Panc1 (cell line): ENCODE data around the gene PLPP1. TPM values are rescaled to one million over a fixed set of nuclear protein-coding genes. Genes with fewer than 3 reads are reported as not detected.

Experiments
- ATAC-seq: fragments of 200-7000 bp; cut with Tn5 transposase; 2 replicates; pipeline ENCODE4 v1.9.1; 2020; ENCODE audit warnings: mild to moderate bottlenecking, moderate library complexity
- BruUV-seq: library from RNA; stranded (reverse); fragments of 400-500 nt; replicated peaks from 2 replicates; lab custom pipeline; 2021; lab: Mats Ljungman, UMichigan
- CTCF ChIA-PET: fragments of 300-600 bp; sonication (Branson Sonifier 250); formaldehyde crosslinking; loops from one replicate; lab custom pipeline; 2022; ENCODE audit warnings: antibody characterized with exemption; lab: Charles Lee
- POLR2A ChIA-PET: fragments of 300-600 bp; sonication (Branson Sonifier 250); formaldehyde crosslinking; loops from one replicate; lab custom pipeline; 2022; ENCODE audit warnings: antibody characterized with exemption; lab: Charles Lee
- DNase-seq: peaks from one replicate; pipeline ENCODE4 v3.0.0-alpha.2; 2010; ENCODE audit warnings: low read depth, low spot score
- H3K27ac ChIP-seq: 2 replicates; pipeline ENCODE4 v1.5.1; 2011; ENCODE audit warnings: mild to moderate bottlenecking, low read length, inconsistent platforms
- H3K27me3 ChIP-seq: fragments of 200-500 bp; sonication (Bioruptor generic); 2 replicates; pipeline ENCODE4 v1.6.0; 2014; ENCODE audit warnings: low read length, inconsistent platforms; ENCODE audit not compliant: control insufficient read depth, insufficient read depth
- H3K36me3 ChIP-seq: fragments of 200-500 bp; sonication (Bioruptor generic); 2 replicates; pipeline ENCODE4 v1.5.1; 2014; ENCODE audit warnings: inconsistent platforms, mild to moderate bottlenecking, low read length, moderate library complexity; ENCODE audit not compliant: control insufficient read depth, insufficient read depth
- H3K4me1 ChIP-seq: 2 replicates; pipeline ENCODE4 v1.5.1; 2011; ENCODE audit warnings: inconsistent platforms, mild to moderate bottlenecking, low read length, moderate library complexity; ENCODE audit not compliant: control insufficient read depth, insufficient read depth
- H3K4me3 ChIP-seq, 2 experiments: 2 replicates each; pipeline ENCODE4 v1.5.1; 2011 to 2012; ENCODE audit warnings: low read depth in 2 of 2, low read length in 2 of 2, mild to moderate bottlenecking in 2 of 2, inconsistent platforms in 1 of 2, moderate library complexity in 1 of 2
- H3K9me3 ChIP-seq: fragments of 200-500 bp; sonication (Bioruptor generic); 2 replicates; pipeline ENCODE4 v1.5.1; 2014; ENCODE audit warnings: low read depth, mild to moderate bottlenecking, inconsistent platforms, low read length, moderate library complexity; ENCODE audit not compliant: control insufficient read depth, insufficient read depth
- CTCF ChIP-seq: fragments of 450-650 bp; IDR thresholded peaks from 2 replicates; pipeline ENCODE4 v1.5.1; 2017; ENCODE audit warnings: mild to moderate bottlenecking
- POLR2AphosphoS5 ChIP-seq: IDR thresholded peaks from 2 replicates; pipeline ENCODE4 v1.6.1; 2012; ENCODE audit warnings: mild to moderate bottlenecking, low read depth, low read length, moderate library complexity
- SIN3A ChIP-seq: IDR thresholded peaks from 2 replicates; pipeline ENCODE4 v1.6.1; 2012; ENCODE audit warnings: low read depth, mild to moderate bottlenecking, low read length, moderate library complexity, borderline replicate concordance; ENCODE audit not compliant: insufficient read depth
- TCF7L2 ChIP-seq: IDR thresholded peaks from 2 replicates; pipeline ENCODE4 v1.6.1; 2011; ENCODE audit warnings: mild to moderate bottlenecking, low read depth, low read length, inconsistent platforms
- in situ Hi-C: cut with HindIII; loops from 2 replicates; pipeline ENCODE4 v1.10.0; 2016; ENCODE audit warnings: low sequenced_read_pairs, low pct_unique_long_range_greater_than_20kb
- intact Hi-C: fragments of 100-400 bp; cut with micrococcal nuclease; formaldehyde crosslinking; loops from one replicate; pipeline ENCODE4 v1.10.0; 2022; ENCODE audit not compliant: unreplicated experiment
- total RNA-seq: library from RNA; stranded (reverse); gene quantifications from one replicate; pipeline ENCODE4 v1.2.1, GENCODE V29; 2021; ENCODE audit not compliant: unreplicated experiment
- TF ChIP-seq, protein P1 (sequence below), 2 experiments: IDR thresholded peaks; 2 replicates each; pipeline ENCODE4 v1.6.1; 2011 to 2012; ENCODE audit warnings: low read depth in 2 of 2, control low read depth in 1 of 2, low read length in 1 of 2, mild to moderate bottlenecking in 1 of 2, moderate library complexity in 1 of 2; ENCODE audit not compliant: insufficient read depth in 1 of 2

PLPP1 gene
- total RNA-seq, 1 experiment from 2014 or later = 35.7 TPM

DNA sequence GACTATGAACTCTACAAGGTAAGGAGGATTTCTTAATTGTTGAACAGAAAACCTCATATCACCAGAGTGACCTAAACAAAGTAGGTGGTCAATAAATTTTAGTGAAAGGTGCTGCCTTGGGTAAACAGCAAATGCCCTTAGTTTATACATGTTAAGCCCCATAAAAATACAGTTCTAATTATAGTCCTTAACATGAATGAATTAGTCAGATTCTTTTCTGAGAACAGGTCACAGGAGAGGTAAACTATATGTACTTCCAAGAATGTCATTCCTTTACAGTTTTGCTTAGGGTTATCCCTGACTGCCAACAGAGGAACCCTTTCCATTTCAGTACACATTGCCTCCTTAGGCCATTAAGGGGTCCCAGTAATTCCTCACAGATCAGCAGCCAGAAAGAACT is 64.9 kb downstream of the PLPP1 start:
- no peaks in the 10 kb centered on the region for H3K9me3 ChIP-seq
- no peak overlapping the region for H3K4me3 ChIP-seq
- TF ChIP-seq, protein P1, sequence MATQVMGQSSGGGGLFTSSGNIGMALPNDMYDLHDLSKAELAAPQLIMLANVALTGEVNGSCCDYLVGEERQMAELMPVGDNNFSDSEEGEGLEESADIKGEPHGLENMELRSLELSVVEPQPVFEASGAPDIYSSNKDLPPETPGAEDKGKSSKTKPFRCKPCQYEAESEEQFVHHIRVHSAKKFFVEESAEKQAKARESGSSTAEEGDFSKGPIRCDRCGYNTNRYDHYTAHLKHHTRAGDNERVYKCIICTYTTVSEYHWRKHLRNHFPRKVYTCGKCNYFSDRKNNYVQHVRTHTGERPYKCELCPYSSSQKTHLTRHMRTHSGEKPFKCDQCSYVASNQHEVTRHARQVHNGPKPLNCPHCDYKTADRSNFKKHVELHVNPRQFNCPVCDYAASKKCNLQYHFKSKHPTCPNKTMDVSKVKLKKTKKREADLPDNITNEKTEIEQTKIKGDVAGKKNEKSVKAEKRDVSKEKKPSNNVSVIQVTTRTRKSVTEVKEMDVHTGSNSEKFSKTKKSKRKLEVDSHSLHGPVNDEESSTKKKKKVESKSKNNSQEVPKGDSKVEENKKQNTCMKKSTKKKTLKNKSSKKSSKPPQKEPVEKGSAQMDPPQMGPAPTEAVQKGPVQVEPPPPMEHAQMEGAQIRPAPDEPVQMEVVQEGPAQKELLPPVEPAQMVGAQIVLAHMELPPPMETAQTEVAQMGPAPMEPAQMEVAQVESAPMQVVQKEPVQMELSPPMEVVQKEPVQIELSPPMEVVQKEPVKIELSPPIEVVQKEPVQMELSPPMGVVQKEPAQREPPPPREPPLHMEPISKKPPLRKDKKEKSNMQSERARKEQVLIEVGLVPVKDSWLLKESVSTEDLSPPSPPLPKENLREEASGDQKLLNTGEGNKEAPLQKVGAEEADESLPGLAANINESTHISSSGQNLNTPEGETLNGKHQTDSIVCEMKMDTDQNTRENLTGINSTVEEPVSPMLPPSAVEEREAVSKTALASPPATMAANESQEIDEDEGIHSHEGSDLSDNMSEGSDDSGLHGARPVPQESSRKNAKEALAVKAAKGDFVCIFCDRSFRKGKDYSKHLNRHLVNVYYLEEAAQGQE (IDR thresholded peaks at IDR 0.05; ENCODE audit: insufficient read depth in 1 of 2, low read depth in 2 of 2, low read length in 1 of 2) = no peak
- TF ChIP-seq POLR2AphosphoS5 (no peak), SIN3A (no peak), CTCF (no peak), TCF7L2 (no peak)
- CTCF ChIA-PET = no interaction called here
- H3K27ac ChIP-seq = peak overlapping the region; percentile 17; the same call in 1 of the 2 replicates
- no peaks in the 10 kb centered on the region for H3K27me3 ChIP-seq
- no peaks in the 10 kb centered on the region for H3K36me3 ChIP-seq
- intact Hi-C loops = no loop called here
- ATAC-seq (no peak), DNase-seq (no peak)
- H3K4me1 ChIP-seq = peaks cover 9% of the 10 kb centered on the region; the same call in 1 of the 2 replicates
- BruUV-seq = no TSS peak
- in situ Hi-C loops = no loop called here
- POLR2A ChIA-PET = no interaction called here

DNA sequence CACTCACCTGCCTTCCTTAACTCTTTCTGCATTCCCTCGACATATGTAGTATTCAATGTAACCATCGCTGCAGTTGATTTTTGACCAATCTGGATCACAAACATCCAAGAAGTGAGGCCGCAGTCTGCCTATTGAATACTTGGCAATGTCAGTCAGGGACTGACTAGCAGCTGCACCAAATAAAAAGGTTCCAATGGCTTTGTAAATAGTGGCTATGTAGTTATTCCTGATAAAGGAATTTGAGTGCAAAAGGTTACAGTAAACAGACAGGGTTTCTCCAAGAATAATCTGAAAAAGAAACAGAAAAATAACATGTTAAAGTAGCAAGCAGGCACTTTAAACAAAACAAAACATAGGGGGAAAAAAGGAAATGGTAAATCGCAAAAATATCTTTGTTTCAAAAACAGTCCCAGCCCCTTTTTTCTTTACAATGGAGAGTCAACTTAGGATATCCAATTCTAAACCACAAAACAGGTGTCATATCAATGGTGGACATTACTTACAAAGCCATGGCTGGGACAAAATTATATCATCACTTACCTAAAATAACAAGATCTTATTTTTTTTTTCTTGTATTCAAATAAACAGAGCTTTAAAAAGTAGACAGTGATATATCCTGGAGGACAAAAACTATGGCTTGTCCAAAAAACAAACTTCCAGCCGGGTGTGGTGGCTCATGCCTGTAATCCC is 66.8 kb downstream of the PLPP1 start:
- in situ Hi-C loops (no loop called here), intact Hi-C loops (no loop called here)
- BruUV-seq = no TSS peak
- POLR2A ChIA-PET = no interaction called here
- TF ChIP-seq SIN3A (no peak), CTCF (no peak), POLR2AphosphoS5 (no peak), TCF7L2 (peak; percentile 77; the same call in 1 of the 2 replicates)
- TF ChIP-seq, protein P1 (IDR thresholded peaks at IDR 0.05; ENCODE audit: insufficient read depth in 1 of 2, low read depth in 2 of 2, low read length in 1 of 2) = no peak
- Histone ChIP-seq H3K36me3 (no peaks in the 10 kb centered on the region), H3K4me3 (no peak overlapping the region), H3K27me3 (no peaks in the 10 kb centered on the region), H3K4me1 (peaks cover 9% of the 10 kb centered on the region; the same call in 1 of the 2 replicates), H3K9me3 (no peaks in the 10 kb centered on the region), H3K27ac (no peak overlapping the region)
- CTCF ChIA-PET = no interaction called here
- no peak for ATAC-seq
- DNase-seq = no peak
